Neural cell (in vitro differentiated cells): ENCODE results near the gene SYT7. TPM values are rescaled to one million over a fixed set of nuclear protein-coding genes. Genes with fewer than 3 reads are reported as not detected.

ENCODE experiments used
- H2AFZ ChIP-seq: fragments of 200-600, 300-800 bp; sonication (generic), shearing (Covaris generic); 2 replicates; pipeline ENCODE4 v1.6.0; 2014; ENCODE audit warnings: low read depth, mild to moderate bottlenecking, antibody characterized with exemption, low read length, moderate library complexity
- H3F3A ChIP-seq: fragments of 200-600 bp; shearing (Covaris generic); 2 replicates; pipeline ENCODE4 v1.6.1; 2016; ENCODE audit warnings: mild to moderate bottlenecking, moderate library complexity, mixed read lengths, antibody characterized with exemption, low read length; ENCODE audit not compliant: insufficient read depth, poor library complexity, severe bottlenecking
- H3K27ac ChIP-seq: fragments of 200-600, 300-800 bp; sonication (generic), shearing (Covaris generic); 2 replicates; pipeline ENCODE4 v1.5.1; 2014; ENCODE audit warnings: mild to moderate bottlenecking, low read length, moderate library complexity
- H3K27me3 ChIP-seq: fragments of 300-800, 200-600 bp; sonication (generic), shearing (Covaris generic); 2 replicates; pipeline ENCODE4 v1.6.0; 2014; ENCODE audit warnings: mild to moderate bottlenecking, low read depth, low read length, moderate library complexity; ENCODE audit not compliant: insufficient read depth
- H3K36me3 ChIP-seq: fragments of 300-800, 200-600 bp; sonication (generic), shearing (Covaris generic); 2 replicates; pipeline ENCODE4 v1.5.1; 2014; ENCODE audit warnings: mild to moderate bottlenecking, antibody characterized with exemption, low read length, moderate library complexity; ENCODE audit not compliant: insufficient read depth
- H3K4me2 ChIP-seq: fragments of 300-800, 200-600 bp; sonication (generic), shearing (Covaris generic); 2 replicates; pipeline ENCODE4 v1.6.0; 2014; ENCODE audit warnings: mild to moderate bottlenecking, low read length
- H3K4me3 ChIP-seq: fragments of 300-800, 200-600 bp; sonication (generic), shearing (Covaris generic); 2 replicates; pipeline ENCODE4 v1.5.1; 2014; ENCODE audit warnings: mild to moderate bottlenecking, low read length, moderate library complexity
- H3K79me2 ChIP-seq: fragments of 200-600 bp; shearing (Covaris generic); replicated peaks from 2 replicates; pipeline ENCODE4 v1.6.0; 2014; ENCODE audit warnings: mild to moderate bottlenecking, low read length, moderate library complexity; ENCODE audit not compliant: insufficient read depth
- H3K9ac ChIP-seq: fragments of 300-800, 200-600 bp; sonication (generic), shearing (Covaris generic); 2 replicates; pipeline ENCODE4 v1.6.1; 2016; ENCODE audit warnings: mild to moderate bottlenecking, low read length, mixed read lengths
- H3K9me2 ChIP-seq: fragments of 200-600 bp; shearing (Covaris generic); 2 replicates; pipeline ENCODE4 v1.6.1; 2016; ENCODE audit warnings: mild to moderate bottlenecking, low read length, mixed read lengths; ENCODE audit not compliant: insufficient read depth
- H3K9me3 ChIP-seq: fragments of 200-600, 300-800 bp; sonication (generic), shearing (Covaris generic); 2 replicates; pipeline ENCODE4 v1.6.1; 2016; ENCODE audit warnings: mild to moderate bottlenecking, mixed run types, low read length, moderate library complexity, mixed read lengths
- H4K20me1 ChIP-seq: fragments of 200-600 bp; shearing (Covaris generic); 2 replicates; pipeline ENCODE4 v1.6.1; 2016; ENCODE audit warnings: mild to moderate bottlenecking, mixed run types; ENCODE audit not compliant: insufficient read depth
- EP300 ChIP-seq: fragments of 450-650 bp; conservative IDR thresholded peaks from 2 replicates; pipeline ENCODE4 v1.6.1; 2014; ENCODE audit warnings: antibody characterized with exemption, mild to moderate bottlenecking, moderate library complexity; ENCODE audit not compliant: poor library complexity, severe bottlenecking
- EZH2 ChIP-seq: fragments of 200-600, 300-800 bp; shearing (Covaris generic), sonication (generic); IDR thresholded peaks from 2 replicates; pipeline ENCODE4 v1.6.1; 2014; ENCODE audit warnings: antibody characterized with exemption, low read length, borderline replicate concordance, mild to moderate bottlenecking; ENCODE audit not compliant: insufficient read depth, poor library complexity, severe bottlenecking
- MXI1 ChIP-seq: fragments of 450-650 bp; conservative IDR thresholded peaks from 2 replicates; pipeline ENCODE4 v1.6.1; 2014; ENCODE audit warnings: antibody characterized with exemption, mild to moderate bottlenecking; ENCODE audit not compliant: poor library complexity, severe bottlenecking
- POLR2AphosphoS5 ChIP-seq: IDR thresholded peaks from 2 replicates; pipeline ENCODE4 v1.6.1; 2012
- RAD21 ChIP-seq: fragments of 450-650 bp; conservative IDR thresholded peaks from 2 replicates; pipeline ENCODE4 v1.6.1; 2014; ENCODE audit warnings: antibody characterized with exemption, mild to moderate bottlenecking, moderate library complexity
- REST ChIP-seq: IDR thresholded peaks from 2 replicates; pipeline ENCODE4 v1.6.1; 2012; ENCODE audit warnings: borderline replicate concordance
- SMC3 ChIP-seq: fragments of 450-650 bp; conservative IDR thresholded peaks from 2 replicates; pipeline ENCODE4 v1.6.1; 2014; ENCODE audit warnings: antibody characterized with exemption, mild to moderate bottlenecking, moderate library complexity; ENCODE audit not compliant: poor library complexity
- TAF1 ChIP-seq: IDR thresholded peaks from 2 replicates; pipeline ENCODE4 v1.6.1; 2012; ENCODE audit warnings: low read depth
- polyA plus RNA-seq: library from polyadenylated mRNA; depleted of rRNA; stranded (reverse); fragments of >200 nt; gene quantifications from 2 replicates; pipeline ENCODE4 v1.2.3, GENCODE V29; 2014
- TF ChIP-seq, protein P1 (sequence below): fragments of 450-650 bp; IDR thresholded peaks from 2 replicates; pipeline ENCODE4 v1.5.1; 2014; ENCODE audit warnings: antibody characterized with exemption, mild to moderate bottlenecking, moderate library complexity; ENCODE audit not compliant: poor library complexity, severe bottlenecking

SYT7 gene
- polyA plus RNA-seq, 1 donor from 2014 or later: 14.0 TPM

DNA sequence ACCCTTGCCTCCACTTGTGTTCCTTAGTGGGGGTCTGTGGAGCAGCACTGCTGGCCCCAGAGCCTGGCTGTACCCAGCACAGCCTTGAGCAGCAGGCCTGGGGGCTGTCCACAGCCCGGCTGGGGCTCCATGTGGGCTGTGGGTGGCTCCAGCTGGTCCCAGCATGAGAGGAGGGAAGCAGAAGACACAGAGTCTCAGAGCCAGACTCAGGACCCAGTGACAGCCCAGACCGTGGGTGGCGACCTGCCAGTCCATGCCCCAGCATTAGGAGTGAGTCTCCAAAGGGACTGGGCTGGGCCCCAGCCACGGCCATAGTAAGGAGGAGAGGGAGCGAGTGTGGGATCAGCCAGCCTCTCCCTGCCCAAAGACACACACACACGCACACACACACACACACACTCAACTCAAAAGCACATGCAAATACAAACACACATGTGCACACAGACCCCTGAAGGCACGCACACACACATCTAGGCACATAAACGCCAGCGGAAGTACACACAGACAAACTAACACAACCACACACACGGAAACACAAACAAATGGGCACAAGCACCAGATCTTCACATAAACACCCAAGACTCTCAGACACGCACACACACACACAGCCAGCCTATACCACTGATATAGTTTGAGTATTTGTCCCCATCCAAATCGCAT, 89.0 kb downstream of the SYT7 start:
- no peaks in the 10 kb centered on the region for H4K20me1 ChIP-seq
- no peaks in the 10 kb centered on the region for H3K79me2 ChIP-seq
- H3K27ac ChIP-seq: no peak overlapping the region

DNA sequence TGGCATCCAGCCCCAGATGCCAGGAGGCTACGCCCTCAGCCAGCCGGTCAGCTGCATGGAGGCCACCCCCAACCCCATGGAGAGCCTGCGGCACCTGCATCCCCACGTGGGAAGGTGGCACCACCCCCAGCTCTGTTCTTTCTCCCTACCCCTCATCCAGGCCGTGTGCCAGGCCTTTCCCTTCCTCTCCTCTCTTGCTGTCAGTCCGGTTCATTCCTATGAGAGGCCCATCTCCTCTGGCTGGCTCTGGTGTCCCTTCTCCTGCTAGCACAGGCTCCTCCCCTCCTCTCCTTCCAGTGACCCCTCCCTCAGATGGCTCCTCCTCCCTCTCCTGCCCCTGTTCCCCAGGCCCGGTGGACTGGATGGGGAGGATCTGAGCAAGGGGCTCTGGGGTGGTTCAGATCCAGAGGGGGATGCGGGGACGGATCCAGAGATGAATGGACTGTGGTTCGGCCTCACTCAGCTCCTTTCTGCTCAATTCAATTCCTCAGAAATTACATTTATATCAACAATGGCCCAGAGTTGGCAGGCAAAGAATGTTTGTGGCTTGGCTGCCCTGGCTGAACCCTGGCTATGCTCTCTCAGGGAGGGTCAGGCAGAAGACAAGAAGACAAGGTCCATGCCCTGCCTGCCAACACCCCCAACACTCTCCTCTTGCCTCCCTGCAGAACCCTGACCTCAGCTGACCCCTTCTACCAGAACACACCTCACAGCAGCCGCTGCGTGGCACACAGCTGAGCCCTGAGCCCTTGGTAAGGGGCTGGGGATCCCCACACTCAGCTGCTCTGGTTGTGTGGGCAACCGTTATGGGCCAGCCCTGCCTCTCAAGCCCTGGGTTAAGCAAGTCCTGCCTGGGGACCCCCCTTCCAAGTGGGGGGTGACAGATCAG, 90.8 kb downstream of the SYT7 start:
- Histone ChIP-seq H3K27ac (no peak overlapping the region), H3K4me2 (no peak overlapping the region)

More for the DNA sequence above, 89.0 kb downstream of the SYT7 start:
- H3K36me3 ChIP-seq: no peaks in the 10 kb centered on the region
- H3K9me2 ChIP-seq: no peaks in the 10 kb centered on the region
- no peak overlapping the region for H3K9ac ChIP-seq
- no peaks in the 10 kb centered on the region for H3F3A ChIP-seq
- no peak overlapping the region for H2AFZ ChIP-seq
- no peak overlapping the region for H3K4me3 ChIP-seq
- no peak overlapping the region for H3K4me2 ChIP-seq
- H3K9me3 ChIP-seq: no peaks in the 10 kb centered on the region
- TF ChIP-seq EZH2 (no peak), EP300 (no peak), MXI1 (no peak)
- no peaks in the 10 kb centered on the region for H3K27me3 ChIP-seq

More for the DNA sequence above, 90.8 kb downstream of the SYT7 start:
- TF ChIP-seq EZH2 (no peak), SMC3 (no peak), POLR2AphosphoS5 (no peak), MXI1 (no peak), REST (no peak), TAF1 (no peak), EP300 (no peak), RAD21 (no peak)
- TF ChIP-seq, protein P1, sequence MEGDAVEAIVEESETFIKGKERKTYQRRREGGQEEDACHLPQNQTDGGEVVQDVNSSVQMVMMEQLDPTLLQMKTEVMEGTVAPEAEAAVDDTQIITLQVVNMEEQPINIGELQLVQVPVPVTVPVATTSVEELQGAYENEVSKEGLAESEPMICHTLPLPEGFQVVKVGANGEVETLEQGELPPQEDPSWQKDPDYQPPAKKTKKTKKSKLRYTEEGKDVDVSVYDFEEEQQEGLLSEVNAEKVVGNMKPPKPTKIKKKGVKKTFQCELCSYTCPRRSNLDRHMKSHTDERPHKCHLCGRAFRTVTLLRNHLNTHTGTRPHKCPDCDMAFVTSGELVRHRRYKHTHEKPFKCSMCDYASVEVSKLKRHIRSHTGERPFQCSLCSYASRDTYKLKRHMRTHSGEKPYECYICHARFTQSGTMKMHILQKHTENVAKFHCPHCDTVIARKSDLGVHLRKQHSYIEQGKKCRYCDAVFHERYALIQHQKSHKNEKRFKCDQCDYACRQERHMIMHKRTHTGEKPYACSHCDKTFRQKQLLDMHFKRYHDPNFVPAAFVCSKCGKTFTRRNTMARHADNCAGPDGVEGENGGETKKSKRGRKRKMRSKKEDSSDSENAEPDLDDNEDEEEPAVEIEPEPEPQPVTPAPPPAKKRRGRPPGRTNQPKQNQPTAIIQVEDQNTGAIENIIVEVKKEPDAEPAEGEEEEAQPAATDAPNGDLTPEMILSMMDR: no peak
- no peaks in the 10 kb centered on the region for H3K9me3 ChIP-seq
- H3K9me2 ChIP-seq: no peaks in the 10 kb centered on the region
- no peak overlapping the region for H3K9ac ChIP-seq
- no peaks in the 10 kb centered on the region for H3K27me3 ChIP-seq
- H4K20me1 ChIP-seq: no peaks in the 10 kb centered on the region
- no peak overlapping the region for H2AFZ ChIP-seq
- no peaks in the 10 kb centered on the region for H3K79me2 ChIP-seq
- H3K4me3 ChIP-seq: no peak overlapping the region
- no peaks in the 10 kb centered on the region for H3F3A ChIP-seq
- H3K36me3 ChIP-seq: no peaks in the 10 kb centered on the region
